Astrocyte (in vitro differentiated cells and primary cell): ENCODE results near the gene EMC10. TPM values are rescaled to one million over a fixed set of nuclear protein-coding genes. Genes with fewer than 3 reads are reported as not detected.

Experiments
- DNase-seq: peaks from one replicate; pipeline ENCODE4 v3.0.0-alpha.2; 2010; ENCODE audit warnings: low read depth
- FAIRE-seq: peaks from 2 replicates; lab custom pipeline; 2011; peaks lifted over from hg19 to GRCh38; lab: Jason Lieb, UNC
- H2AFZ ChIP-seq: 2 replicates; pipeline ENCODE4 v1.6.0; 2012; ENCODE audit warnings: low read depth, low read length, inconsistent platforms
- H3K27ac ChIP-seq: 2 replicates; pipeline ENCODE4 v1.5.1; 2011; ENCODE audit warnings: low read depth, low read length, inconsistent platforms
- H3K27me3 ChIP-seq: 2 replicates; pipeline ENCODE4 v1.6.0; 2011; ENCODE audit warnings: low read length, inconsistent platforms; ENCODE audit not compliant: insufficient read depth
- H3K36me3 ChIP-seq: 2 replicates; pipeline ENCODE4 v1.5.1; 2011; ENCODE audit warnings: low read length, inconsistent platforms; ENCODE audit not compliant: insufficient read depth
- H3K4me1 ChIP-seq: 2 replicates; pipeline ENCODE4 v1.5.1; 2011; ENCODE audit warnings: low read length, inconsistent platforms; ENCODE audit not compliant: insufficient read depth
- H3K4me2 ChIP-seq: 2 replicates; pipeline ENCODE4 v1.6.0; 2012; ENCODE audit warnings: low read length, inconsistent platforms
- H3K4me3 ChIP-seq: 2 replicates; pipeline ENCODE4 v1.5.1; 2011; ENCODE audit warnings: low read depth, mild to moderate bottlenecking, low read length, inconsistent platforms; ENCODE audit not compliant: insufficient read depth
- H3K79me2 ChIP-seq: 2 replicates; pipeline ENCODE4 v1.6.0; 2012; ENCODE audit warnings: mild to moderate bottlenecking, low read length, inconsistent platforms; ENCODE audit not compliant: insufficient read depth
- H3K9ac ChIP-seq: 2 replicates; pipeline ENCODE4 v1.6.0; 2012; ENCODE audit warnings: mild to moderate bottlenecking, low read length, inconsistent platforms
- H3K9me3 ChIP-seq: 2 replicates; pipeline ENCODE4 v1.5.1; 2012; ENCODE audit warnings: low read depth, mild to moderate bottlenecking, low read length, inconsistent platforms; ENCODE audit not compliant: insufficient read depth
- H4K20me1 ChIP-seq: 2 replicates; pipeline ENCODE4 v1.6.0; 2012; ENCODE audit warnings: low read length, inconsistent platforms; ENCODE audit not compliant: insufficient read depth
- H3K27ac Mint-ChIP-seq: one replicate; pipeline ENCODE4 v1.8.0; 2021; ENCODE audit warnings: mild to moderate bottlenecking, mixed read lengths; ENCODE audit not compliant: unreplicated experiment
- H3K27me3 Mint-ChIP-seq: one replicate; pipeline ENCODE4 v1.8.0; 2021; ENCODE audit warnings: low read depth, mixed read lengths; ENCODE audit not compliant: unreplicated experiment
- H3K36me3 Mint-ChIP-seq: one replicate; pipeline ENCODE4 v1.8.0; 2021; ENCODE audit warnings: low read depth, mixed read lengths; ENCODE audit not compliant: unreplicated experiment
- H3K4me1 Mint-ChIP-seq: one replicate; pipeline ENCODE4 v1.8.0; 2021; ENCODE audit warnings: low read depth, mixed read lengths; ENCODE audit not compliant: unreplicated experiment
- H3K4me3 Mint-ChIP-seq: one replicate; pipeline ENCODE4 v1.8.0; 2021; ENCODE audit warnings: mild to moderate bottlenecking, moderate library complexity, mixed read lengths; ENCODE audit not compliant: unreplicated experiment
- H3K9me3 Mint-ChIP-seq: one replicate; pipeline ENCODE4 v1.8.0; 2021; ENCODE audit warnings: mild to moderate bottlenecking, mixed read lengths; ENCODE audit not compliant: unreplicated experiment
- CTCF ChIP-seq: IDR thresholded peaks from 2 replicates; pipeline ENCODE4 v1.5.1; 2011; ENCODE audit warnings: low read depth, mild to moderate bottlenecking, inconsistent platforms, low read length, moderate library complexity; ENCODE audit not compliant: insufficient read depth
- EZH2 ChIP-seq: IDR thresholded peaks from 2 replicates; pipeline ENCODE4 v1.6.1; 2012; ENCODE audit warnings: mild to moderate bottlenecking, low read length, inconsistent platforms; ENCODE audit not compliant: insufficient read depth
- total RNA-seq: library from RNA; stranded (reverse); gene quantifications from 2 replicates; pipeline ENCODE4 v1.2.1, GENCODE V29; 2021

Gene EMC10
- total RNA-seq, 1 donor from 2014 or later, result not detected

GRCh38 chr19:50431343-50432220, 44.7 kb upstream of the EMC10 start:
- no peaks in the 10 kb centered on the region for H3K9me3 ChIP-seq
- DNase-seq, result peak; percentile 33

GRCh38 chr19:50432221-50433028, 43.9 kb upstream of the EMC10 start, which contains the start of gene MYBPC2:
TSS of gene MYBPC2 (plus strand) at chr19:50432892. CDS start at chr19:50432954, 62 bp downstream.
- FAIRE-seq (no peak), DNase-seq (no peak)
- TF ChIP-seq EZH2 (peak; percentile 49), CTCF (no peak)
- Histone ChIP-seq H3K4me1 (peaks cover 11% of the 10 kb centered on the region), H3K9me3 (no peaks in the 10 kb centered on the region), H3K9ac (peak within 1 kb of the TSS; percentile 47), H2AFZ (peak within 1 kb of the TSS; percentile 90), H3K4me3 (peak within 1 kb of the TSS; percentile 56), H3K4me2 (peak within 1 kb of the TSS; percentile 88), H3K79me2 (no peaks in the 10 kb centered on the region), H3K27ac (no peak within 1 kb of the TSS), H3K27me3 (peaks cover 22% of the 10 kb centered on the region), H3K36me3 (no peaks in the 10 kb centered on the region), H4K20me1 (no peaks in the 10 kb centered on the region)
- Mint-ChIP-seq H3K27ac (no peak within 1 kb of the TSS), H3K36me3 (no peaks in the 10 kb centered on the region), H3K4me3 (peak within 1 kb of the TSS; percentile 89), H3K9me3 (peaks cover 1% of the 10 kb centered on the region), H3K4me1 (peaks cover 3% of the 10 kb centered on the region), H3K27me3 (peaks cover 32% of the 10 kb centered on the region)

More at GRCh38 chr19:50431343-50432220, 44.7 kb upstream of the EMC10 start:
- peak overlapping the region; percentile 47 for H3K9ac ChIP-seq
- peaks cover 11% of the 10 kb centered on the region for H3K4me1 ChIP-seq
- Mint-ChIP-seq H3K4me3 (peak overlapping the region; percentile 89), H3K4me1 (peaks cover 3% of the 10 kb centered on the region), H3K27me3 (peaks cover 24% of the 10 kb centered on the region), H3K36me3 (no peaks in the 10 kb centered on the region), H3K9me3 (peaks cover 1% of the 10 kb centered on the region), H3K27ac (peak overlapping the region; percentile 66)
- TF ChIP-seq CTCF (no peak), EZH2 (no peak)
- H3K36me3 ChIP-seq, result no peaks in the 10 kb centered on the region
- peaks cover 22% of the 10 kb centered on the region for H3K27me3 ChIP-seq
- no peaks in the 10 kb centered on the region for H4K20me1 ChIP-seq
- H3K79me2 ChIP-seq, result no peaks in the 10 kb centered on the region
- peak overlapping the region; percentile 56 for H3K4me3 ChIP-seq
- H3K4me2 ChIP-seq, result peak overlapping the region; percentile 88
- peak overlapping the region; percentile 90 for H2AFZ ChIP-seq
- no peak for FAIRE-seq
- no peak overlapping the region for H3K27ac ChIP-seq
